Parathyroid adenoma (tissue), 2 donors: ENCODE measurements around the gene FHOD3.

Source experiments
- H2AFZ ChIP-seq: fragments of 300-600 bp; sonication (generic); one replicate; pipeline ENCODE4 v1.7.0; 2017; ENCODE audit warnings: antibody characterized with exemption, mild to moderate bottlenecking
- H3K27ac ChIP-seq: fragments of 300-600 bp; sonication (generic); one replicate; pipeline ENCODE4 v1.7.0; 2017
- H3K27me3 ChIP-seq: fragments of 300-600 bp; sonication (generic); one replicate; pipeline ENCODE4 v1.7.0; 2017; ENCODE audit warnings: low read length; ENCODE audit not compliant: control insufficient read depth, insufficient read depth
- H3K36me3 ChIP-seq: fragments of 300-600 bp; sonication (generic); one replicate; pipeline ENCODE4 v1.7.0; 2017; ENCODE audit warnings: low read length; ENCODE audit not compliant: control insufficient read depth, insufficient read depth
- H3K4me1 ChIP-seq: fragments of 300-600 bp; sonication (generic); one replicate; pipeline ENCODE4 v1.7.0; 2017; ENCODE audit warnings: control low read depth
- H3K4me2 ChIP-seq: fragments of 300-600 bp; sonication (generic); one replicate; pipeline ENCODE4 v1.7.0; 2017; ENCODE audit warnings: low read length
- H3K4me3 ChIP-seq: fragments of 300-600 bp; sonication (generic); one replicate; pipeline ENCODE4 v1.7.0; 2017; ENCODE audit warnings: low read depth, low read length
- H3K79me2 ChIP-seq: fragments of 300-600 bp; sonication (generic); one replicate; pipeline ENCODE4 v1.7.0; 2017; ENCODE audit warnings: control low read depth
- H3K9ac ChIP-seq: fragments of 300-600 bp; sonication (generic); one replicate; pipeline ENCODE4 v1.7.0; 2017; ENCODE audit warnings: mild to moderate bottlenecking
- H3K9me3 ChIP-seq: fragments of 300-600 bp; sonication (generic); one replicate; pipeline ENCODE4 v1.7.0; 2017; ENCODE audit warnings: low read length; ENCODE audit not compliant: control insufficient read depth
- CTCF ChIP-seq: fragments of 300-600 bp; sonication (generic); IDR thresholded peaks from one replicate; pipeline ENCODE4 v1.7.0; 2017; ENCODE audit warnings: antibody characterized with exemption, mild to moderate bottlenecking
- donor health status: primary hyperparathyroidism.

FHOD3 gene

GRCh38 chr18:36627637-36628036 is 330.1 kb downstream of the FHOD3 start:
- Histone ChIP-seq H3K79me2 (no peaks in the 10 kb centered on the region), H3K9ac (no peak overlapping the region), H3K4me2 (no peak overlapping the region), H3K27me3 (no peaks in the 10 kb centered on the region), H3K27ac (no peak overlapping the region), H3K4me1 (no peaks in the 10 kb centered on the region), H3K36me3 (no peaks in the 10 kb centered on the region), H3K4me3 (no peak overlapping the region), H2AFZ (no peak overlapping the region), H3K9me3 (no peaks in the 10 kb centered on the region)
- TF ChIP-seq CTCF, result no peak

- no peaks in the 10 kb centered on the region for H3K36me3 ChIP-seq
- H3K4me1 ChIP-seq, result peaks cover 5% of the 10 kb centered on the region
- H3K4me3 ChIP-seq, result no peak overlapping the region
- no peaks in the 10 kb centered on the region for H3K79me2 ChIP-seq
- H3K9ac ChIP-seq, result no peak overlapping the region
- H3K27me3 ChIP-seq, result no peaks in the 10 kb centered on the region
- H2AFZ ChIP-seq, result no peak overlapping the region
- no peak for TF ChIP-seq CTCF
- H3K27ac ChIP-seq, result no peak overlapping the region
- H3K9me3 ChIP-seq, result no peaks in the 10 kb centered on the region
- H3K4me2 ChIP-seq, result no peak overlapping the region
Observed at GRCh38 chr18:36628435-36629137, 331.1 kb downstream of the FHOD3 start.

GRCh38 chr18:36629138-36629530 is 331.6 kb downstream of the FHOD3 start:
- no peak overlapping the region for H3K9ac ChIP-seq
- H3K79me2 ChIP-seq, result no peaks in the 10 kb centered on the region
- no peak for TF ChIP-seq CTCF
- H2AFZ ChIP-seq, result no peak overlapping the region
- no peaks in the 10 kb centered on the region for H3K27me3 ChIP-seq
- no peaks in the 10 kb centered on the region for H3K36me3 ChIP-seq
- peaks cover 11% of the 10 kb centered on the region for H3K4me1 ChIP-seq
- H3K9me3 ChIP-seq, result no peaks in the 10 kb centered on the region
- H3K4me2 ChIP-seq, result no peak overlapping the region
- no peak overlapping the region for H3K4me3 ChIP-seq
- H3K27ac ChIP-seq, result no peak overlapping the region

- Histone ChIP-seq H3K9me3 (no peaks in the 10 kb centered on the region), H3K79me2 (no peaks in the 10 kb centered on the region), H3K36me3 (no peaks in the 10 kb centered on the region), H2AFZ (no peak overlapping the region), H3K4me2 (no peak overlapping the region), H3K4me1 (peaks cover 11% of the 10 kb centered on the region), H3K9ac (no peak overlapping the region), H3K27me3 (no peaks in the 10 kb centered on the region), H3K4me3 (no peak overlapping the region), H3K27ac (no peak overlapping the region)
- TF ChIP-seq CTCF, result no peak
Observed at GRCh38 chr18:36629836-36630235, 332.3 kb downstream of the FHOD3 start.

- Histone ChIP-seq H3K36me3 (no peaks in the 10 kb centered on the region), H3K27me3 (no peaks in the 10 kb centered on the region), H3K9ac (no peak overlapping the region), H3K79me2 (no peaks in the 10 kb centered on the region), H2AFZ (no peak overlapping the region), H3K4me1 (peaks cover 20% of the 10 kb centered on the region), H3K27ac (no peak overlapping the region), H3K4me2 (no peak overlapping the region), H3K4me3 (no peak overlapping the region), H3K9me3 (no peaks in the 10 kb centered on the region)
- TF ChIP-seq CTCF, result no peak
Observed at GRCh38 chr18:36630917-36631316, 333.4 kb downstream of the FHOD3 start.
